ENCODE data around the gene TXNDC5.

The TXNDC5 gene

GRCh38 chr6:7910654-7911344 lies at the start of gene TXNDC5:
TXNDC5 (minus strand) TSS chr6:7910788; CDS start chr6:7910776, 12 bp downstream.
- DNase-seq (ENCODE audit: extremely low read depth, low read depth) = peak; percentile 36
- TF ChIP-seq CTCF (IDR thresholded peaks at IDR 0.05; ENCODE audit: low read depth, low read length) = no peak

GRCh38 chr6:7960141-7960540 lies 49.6 kb upstream of the TXNDC5 start:
- DNase-seq (ENCODE audit: extremely low read depth, low read depth) = no peak
- no peak for TF ChIP-seq CTCF (IDR thresholded peaks at IDR 0.05; ENCODE audit: low read depth, low read length)

GRCh38 chr6:7959453-7959852 lies 48.9 kb upstream of the TXNDC5 start:
- DNase-seq (ENCODE audit: extremely low read depth, low read depth) = no peak
- no peak for TF ChIP-seq CTCF (IDR thresholded peaks at IDR 0.05; ENCODE audit: low read depth, low read length)

- no peak for TF ChIP-seq CTCF (IDR thresholded peaks at IDR 0.05; ENCODE audit: low read depth, low read length)
- no peak for DNase-seq (ENCODE audit: extremely low read depth, low read depth)
Observed at GRCh38 chr6:7958464-7958863, 47.9 kb upstream of the TXNDC5 start.

GRCh38 chr6:7956257-7956656 lies 45.7 kb upstream of the TXNDC5 start:
- TF ChIP-seq CTCF (IDR thresholded peaks at IDR 0.05; ENCODE audit: low read depth, low read length) = no peak
- DNase-seq (ENCODE audit: extremely low read depth, low read depth) = no peak

GRCh38 chr6:7954477-7955200 lies 44.1 kb upstream of the TXNDC5 start:
- DNase-seq (ENCODE audit: extremely low read depth, low read depth) = no peak
- no peak for TF ChIP-seq CTCF (IDR thresholded peaks at IDR 0.05; ENCODE audit: low read depth, low read length)

- DNase-seq (ENCODE audit: extremely low read depth, low read depth) = no peak
- no peak for TF ChIP-seq CTCF (IDR thresholded peaks at IDR 0.05; ENCODE audit: low read depth, low read length)
Observed at GRCh38 chr6:7953753-7954152, 43.2 kb upstream of the TXNDC5 start.

All from AG09319 (cell line).